Activated CD8-positive, alpha-beta memory T cell treated with anti-CD3 and anti-CD28 coated beads, Interleukin-2, amount 10 ng/mL, durations not matched to agents 7 days and 5 days (primary cell): Measurements from ENCODE around the gene ZFPL1. TPM values are rescaled to one million over a fixed set of nuclear protein-coding genes. Genes with fewer than 3 reads are reported as not detected.

Source experiments
- ATAC-seq: fragments of 150-1000 bp; cut with Tn5 transposase; one replicate; pipeline ENCODE4 v1.10.0; 2021; ENCODE audit warnings: moderate library complexity
- CTCF ChIA-PET: fragments of 350-600 bp; sonication (Branson Sonifier 250); formaldehyde crosslinking; loops from one replicate; lab custom pipeline; 2021; ENCODE audit warnings: antibody characterized with exemption; lab: Charles Lee
- DNase-seq: peaks from one replicate; pipeline ENCODE4 v3.0.0-alpha.2; 2020
- H3K27ac Mint-ChIP-seq: one replicate; pipeline ENCODE4 v1.8.0; 2021; ENCODE audit warnings: mild to moderate bottlenecking, mixed read lengths
- H3K27me3 Mint-ChIP-seq: one replicate; pipeline ENCODE4 v1.8.0; 2021; ENCODE audit warnings: mixed read lengths
- H3K36me3 Mint-ChIP-seq: one replicate; pipeline ENCODE4 v1.8.0; 2021; ENCODE audit warnings: mild to moderate bottlenecking, mixed read lengths
- H3K4me1 Mint-ChIP-seq: one replicate; pipeline ENCODE4 v1.8.0; 2021; ENCODE audit warnings: mixed read lengths
- H3K4me3 Mint-ChIP-seq: one replicate; pipeline ENCODE4 v1.8.0; 2021; ENCODE audit warnings: mild to moderate bottlenecking, moderate library complexity, mixed read lengths
- H3K9me3 Mint-ChIP-seq: one replicate; pipeline ENCODE4 v1.8.0; 2022; ENCODE audit warnings: low read depth, mixed read lengths
- total RNA-seq, 2 experiments: library from RNA; stranded (reverse); gene quantifications; one replicate each; pipeline ENCODE4 v1.2.3, GENCODE V29; 2021

Gene ZFPL1
- total RNA-seq, 2 experiments from 2014 or later: 28.3 to 32.4 TPM

- CTCF ChIA-PET: no interaction called here
- no peaks in the 10 kb centered on the region for H3K36me3 Mint-ChIP-seq
- H3K4me3 Mint-ChIP-seq: no peak overlapping the region
- H3K4me1 Mint-ChIP-seq: no peaks in the 10 kb centered on the region
- H3K27ac Mint-ChIP-seq: no peak overlapping the region
- H3K27me3 Mint-ChIP-seq: no peaks in the 10 kb centered on the region
- H3K9me3 Mint-ChIP-seq: no peaks in the 10 kb centered on the region
- no peak for ATAC-seq
- no peak for DNase-seq
Measured at GRCh38 chr11:65066315-65066714, 17.7 kb upstream of the ZFPL1 start.

GRCh38 chr11:65066805-65067291 lies 17.2 kb upstream of the ZFPL1 start:
- Mint-ChIP-seq H3K4me1 (no peaks in the 10 kb centered on the region), H3K36me3 (no peaks in the 10 kb centered on the region), H3K27me3 (no peaks in the 10 kb centered on the region), H3K9me3 (no peaks in the 10 kb centered on the region), H3K27ac (no peak overlapping the region), H3K4me3 (no peak overlapping the region)
- DNase-seq (no peak), ATAC-seq (no peak)
- CTCF ChIA-PET: no interaction called here

DNA sequence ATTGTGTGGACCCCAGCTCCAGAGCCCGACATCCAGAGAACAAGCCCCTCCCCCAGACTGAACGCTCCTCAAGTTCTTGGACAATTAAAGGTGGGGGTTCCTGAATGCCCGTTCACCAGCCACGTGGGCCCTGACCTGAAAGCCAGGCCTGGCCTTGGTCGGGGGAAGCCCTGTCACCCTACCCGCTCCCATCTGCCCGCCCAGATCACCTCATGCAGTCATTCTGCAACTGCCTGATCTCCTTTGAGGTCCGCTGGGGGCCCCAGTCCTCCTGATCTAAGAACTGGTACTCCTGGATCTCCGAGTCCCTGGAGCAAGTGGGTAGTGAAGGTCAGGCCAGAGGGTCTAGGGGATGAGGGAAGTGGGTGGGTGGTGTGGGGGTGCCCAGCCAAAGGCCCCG lies 16.6 kb upstream of the ZFPL1 start:
- H3K36me3 Mint-ChIP-seq: no peaks in the 10 kb centered on the region
- ATAC-seq (no peak), DNase-seq (no peak)
- no peaks in the 10 kb centered on the region for H3K27me3 Mint-ChIP-seq
- H3K27ac Mint-ChIP-seq: no peak overlapping the region
- CTCF ChIA-PET: no interaction called here
- no peak overlapping the region for H3K4me3 Mint-ChIP-seq
- no peaks in the 10 kb centered on the region for H3K4me1 Mint-ChIP-seq
- H3K9me3 Mint-ChIP-seq: no peaks in the 10 kb centered on the region

DNA sequence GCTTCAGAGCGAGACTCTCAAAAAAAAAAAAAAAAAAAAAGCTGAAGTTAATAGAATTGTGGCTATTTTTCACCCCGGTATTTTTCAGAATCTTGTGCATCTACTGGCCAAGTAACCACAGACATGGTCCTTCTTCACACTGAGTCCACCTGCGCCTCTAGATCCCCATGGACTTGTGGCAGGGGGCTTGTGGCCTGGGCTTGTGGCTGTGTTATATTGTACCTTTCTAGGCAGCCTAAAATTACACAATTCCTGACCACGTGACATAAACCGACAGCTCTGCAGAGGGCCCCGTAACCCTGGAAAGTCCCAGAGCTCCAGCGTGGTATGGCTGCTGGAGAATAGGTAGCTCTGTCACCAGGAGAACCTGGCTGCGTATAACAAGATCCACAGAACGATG lies 14.8 kb upstream of the ZFPL1 start:
- H3K4me1 Mint-ChIP-seq: no peaks in the 10 kb centered on the region
- H3K36me3 Mint-ChIP-seq: no peaks in the 10 kb centered on the region
- no peak overlapping the region for H3K27ac Mint-ChIP-seq
- no peak overlapping the region for H3K4me3 Mint-ChIP-seq
- CTCF ChIA-PET: interaction anchor here (1.0 kb wide), 1 partner anchor 48 kb away, joined by 3 read pairs; the partner anchor contains the start of gene ZNHIT2
- no peaks in the 10 kb centered on the region for H3K9me3 Mint-ChIP-seq
- ATAC-seq (no peak), DNase-seq (no peak)
- H3K27me3 Mint-ChIP-seq: no peaks in the 10 kb centered on the region

DNA sequence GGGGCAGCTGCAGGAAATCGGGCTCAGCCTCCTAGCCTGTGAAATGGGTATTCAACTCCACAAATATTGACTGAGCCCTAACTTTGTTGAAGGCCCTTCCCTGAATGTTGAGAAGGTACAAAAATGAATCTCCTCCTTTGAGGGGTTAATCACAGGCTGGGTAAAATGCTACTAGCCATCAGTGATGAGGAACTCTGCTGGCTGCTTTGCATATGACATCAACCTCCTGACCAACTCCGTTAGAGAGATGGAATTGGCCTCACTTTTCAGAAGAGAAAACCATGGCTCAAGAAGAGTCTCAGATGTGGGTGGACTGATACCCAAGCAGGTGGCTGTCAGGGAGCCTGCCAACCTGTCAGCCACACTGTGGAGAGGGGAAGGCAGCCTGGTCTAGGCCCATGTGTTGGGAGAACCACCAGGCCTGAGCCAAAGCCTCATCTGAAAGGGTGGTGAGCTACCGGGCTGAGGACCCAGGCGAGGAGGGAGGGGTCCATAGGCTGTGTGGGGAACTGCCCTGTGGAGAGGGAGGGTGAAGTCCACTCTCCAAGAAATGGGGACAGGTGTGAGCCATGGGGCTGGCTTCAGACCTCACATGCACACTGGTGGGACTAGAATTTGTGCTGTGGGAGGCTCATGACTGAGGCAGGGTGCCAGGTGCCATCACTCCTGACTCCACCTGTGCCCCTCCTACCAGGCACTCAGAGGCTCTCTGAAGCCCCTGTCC lies 12.0 kb upstream of the ZFPL1 start:
- DNase-seq (no peak), ATAC-seq (no peak)
- Mint-ChIP-seq H3K9me3 (no peaks in the 10 kb centered on the region), H3K4me1 (peaks cover 8% of the 10 kb centered on the region), H3K4me3 (no peak overlapping the region), H3K27me3 (no peaks in the 10 kb centered on the region), H3K36me3 (peaks cover 12% of the 10 kb centered on the region), H3K27ac (no peak overlapping the region)
- CTCF ChIA-PET: interaction anchor here (0.6 to 1.6 kb wide), 3 partner anchors 8 to 22 kb away, joined by 3 read pairs; no protein-coding TSS in a partner anchor

DNA sequence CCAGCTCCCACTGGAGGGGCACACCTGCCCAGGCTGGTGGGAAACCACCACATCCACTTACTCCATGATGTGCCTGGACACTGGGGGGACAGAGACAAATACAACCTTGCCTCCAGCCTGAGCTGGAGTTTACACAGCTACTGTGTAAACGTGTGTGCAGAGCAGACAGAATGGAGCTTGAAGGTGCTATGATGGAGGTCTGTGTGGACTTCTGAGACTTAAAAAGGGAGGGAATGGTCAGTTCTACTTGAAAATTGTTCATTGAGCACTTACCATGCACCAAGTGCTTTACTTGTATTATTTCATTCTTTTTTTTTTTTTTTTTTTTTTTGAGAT lies 11.4 kb upstream of the ZFPL1 start:
- H3K4me3 Mint-ChIP-seq: no peak overlapping the region
- DNase-seq (no peak), ATAC-seq (no peak)
- H3K27me3 Mint-ChIP-seq: no peaks in the 10 kb centered on the region
- peaks cover 17% of the 10 kb centered on the region for H3K36me3 Mint-ChIP-seq
- peaks cover 13% of the 10 kb centered on the region for H3K4me1 Mint-ChIP-seq
- H3K27ac Mint-ChIP-seq: no peak overlapping the region
- H3K9me3 Mint-ChIP-seq: no peaks in the 10 kb centered on the region
- CTCF ChIA-PET: interaction anchor here (0.6 to 1.6 kb wide), 3 partner anchors 8 to 23 kb away, joined by 3 read pairs; no protein-coding TSS in a partner anchor

- DNase-seq: no peak
- peaks cover 48% of the 10 kb centered on the region for H3K36me3 Mint-ChIP-seq
- no peak overlapping the region for H3K4me3 Mint-ChIP-seq
- H3K27me3 Mint-ChIP-seq: no peaks in the 10 kb centered on the region
- H3K4me1 Mint-ChIP-seq: peaks cover 55% of the 10 kb centered on the region
- CTCF ChIA-PET: interaction anchor here (1.2 to 4.6 kb wide), 2 partner anchors 28 to 64 kb away, joined by 5 to 24 read pairs; partner anchors contain the start of gene ARL2
- no peak for ATAC-seq
- no peaks in the 10 kb centered on the region for H3K9me3 Mint-ChIP-seq
- H3K27ac Mint-ChIP-seq: peak overlapping the region; percentile 45
Measured at GRCh38 chr11:65077451-65077850, 6.6 kb upstream of the ZFPL1 start.

- peaks cover 62% of the 10 kb centered on the region for H3K4me1 Mint-ChIP-seq
- ATAC-seq (peak; percentile 87), DNase-seq (peak; percentile 81)
- no peaks in the 10 kb centered on the region for H3K27me3 Mint-ChIP-seq
- peaks cover 54% of the 10 kb centered on the region for H3K36me3 Mint-ChIP-seq
- H3K9me3 Mint-ChIP-seq: no peaks in the 10 kb centered on the region
- peak overlapping the region; percentile 39 for H3K27ac Mint-ChIP-seq
- CTCF ChIA-PET: interaction anchor here (0.8 to 4.6 kb wide), 5 partner anchors 12 to 64 kb away, joined by 3 to 24 read pairs (median 5); partner anchors contain the start of genes ARL2 and SNX15
- H3K4me3 Mint-ChIP-seq: no peak overlapping the region
Measured at GRCh38 chr11:65078151-65078550, 5.9 kb upstream of the ZFPL1 start.

GRCh38 chr11:65078786-65079342 lies 5.2 kb upstream of the ZFPL1 start:
- H3K27ac Mint-ChIP-seq: peak overlapping the region; percentile 39
- DNase-seq (no peak), ATAC-seq (no peak)
- peaks cover 58% of the 10 kb centered on the region for H3K36me3 Mint-ChIP-seq
- no peak overlapping the region for H3K4me3 Mint-ChIP-seq
- CTCF ChIA-PET: interaction anchor here (0.8 to 4.6 kb wide), 4 partner anchors 12 to 65 kb away, joined by 3 to 24 read pairs (median 4); partner anchors contain the start of genes ARL2 and SNX15
- H3K9me3 Mint-ChIP-seq: no peaks in the 10 kb centered on the region
- peaks cover 63% of the 10 kb centered on the region for H3K4me1 Mint-ChIP-seq
- H3K27me3 Mint-ChIP-seq: peaks cover under 1% of the 10 kb centered on the region

- H3K9me3 Mint-ChIP-seq: no peaks in the 10 kb centered on the region
- DNase-seq: peak; percentile 56
- H3K27ac Mint-ChIP-seq: peak overlapping the region; percentile 99
- H3K4me3 Mint-ChIP-seq: peak overlapping the region; percentile 98
- peak; percentile 10 for ATAC-seq
- CTCF ChIA-PET: interaction anchor here (1.0 to 4.0 kb wide), 11 partner anchors 8 to 235 kb away, joined by 3 to 25 read pairs (median 4); partner anchors contain the start of genes ARL2 and ZNHIT2
- peaks cover 2% of the 10 kb centered on the region for H3K27me3 Mint-ChIP-seq
- peaks cover 45% of the 10 kb centered on the region for H3K36me3 Mint-ChIP-seq
- H3K4me1 Mint-ChIP-seq: peaks cover 62% of the 10 kb centered on the region
Measured at GRCh38 chr11:65083134-65083833, 738 bp upstream of the ZFPL1 start.

GRCh38 chr11:65084598-65085375 lies 765 bp downstream of the ZFPL1 start:
- CTCF ChIA-PET: interaction anchor here (0.9 to 1.7 kb wide), 5 partner anchors 10 to 58 kb away, joined by 3 to 8 read pairs (median 4); partner anchors contain the start of gene SNX15

DNA sequence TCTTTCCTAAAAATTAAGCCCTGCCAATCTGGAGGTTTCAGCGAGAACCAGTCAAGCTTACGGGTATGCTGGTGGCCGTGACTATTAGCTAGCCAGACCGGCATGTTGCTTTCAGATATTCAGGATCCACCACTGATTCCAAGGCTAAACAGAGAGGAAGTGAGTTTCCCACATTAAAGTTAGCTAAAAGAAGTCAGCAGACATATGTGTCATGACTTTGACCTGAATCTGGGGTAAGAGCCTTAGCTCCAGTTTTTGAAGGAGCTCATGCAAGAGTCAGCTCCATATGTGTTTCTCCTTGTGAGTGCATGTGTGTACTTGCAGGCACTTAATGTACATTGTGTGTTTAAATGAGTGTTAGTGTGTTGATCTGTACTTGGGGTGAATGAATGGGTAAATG lies 1.4 kb downstream of the ZFPL1 start:
- peaks cover 36% of the 10 kb centered on the region for H3K36me3 Mint-ChIP-seq
- peak overlapping the region; percentile 99 for H3K27ac Mint-ChIP-seq
- DNase-seq (no peak), ATAC-seq (no peak)
- peak overlapping the region; percentile 98 for H3K4me3 Mint-ChIP-seq
- H3K27me3 Mint-ChIP-seq: peaks cover 2% of the 10 kb centered on the region
- peaks cover 44% of the 10 kb centered on the region for H3K4me1 Mint-ChIP-seq
- no peaks in the 10 kb centered on the region for H3K9me3 Mint-ChIP-seq
- CTCF ChIA-PET: interaction anchor here (0.9 to 1.7 kb wide), 6 partner anchors 9 to 58 kb away, joined by 3 to 8 read pairs (median 4); partner anchors contain the start of genes SNX15 and ZNHIT2

More at GRCh38 chr11:65084598-65085375, 765 bp downstream of the ZFPL1 start:
- peaks cover 40% of the 10 kb centered on the region for H3K36me3 Mint-ChIP-seq
- peaks cover 49% of the 10 kb centered on the region for H3K4me1 Mint-ChIP-seq
- peak; percentile 1 for ATAC-seq
- DNase-seq: no peak
- H3K9me3 Mint-ChIP-seq: no peaks in the 10 kb centered on the region
- H3K4me3 Mint-ChIP-seq: peak overlapping the region; percentile 98
- peaks cover 2% of the 10 kb centered on the region for H3K27me3 Mint-ChIP-seq
- H3K27ac Mint-ChIP-seq: peak overlapping the region; percentile 99
